Measurements from ENCODE around the gene CSNK2B.

The CSNK2B gene

DNA sequence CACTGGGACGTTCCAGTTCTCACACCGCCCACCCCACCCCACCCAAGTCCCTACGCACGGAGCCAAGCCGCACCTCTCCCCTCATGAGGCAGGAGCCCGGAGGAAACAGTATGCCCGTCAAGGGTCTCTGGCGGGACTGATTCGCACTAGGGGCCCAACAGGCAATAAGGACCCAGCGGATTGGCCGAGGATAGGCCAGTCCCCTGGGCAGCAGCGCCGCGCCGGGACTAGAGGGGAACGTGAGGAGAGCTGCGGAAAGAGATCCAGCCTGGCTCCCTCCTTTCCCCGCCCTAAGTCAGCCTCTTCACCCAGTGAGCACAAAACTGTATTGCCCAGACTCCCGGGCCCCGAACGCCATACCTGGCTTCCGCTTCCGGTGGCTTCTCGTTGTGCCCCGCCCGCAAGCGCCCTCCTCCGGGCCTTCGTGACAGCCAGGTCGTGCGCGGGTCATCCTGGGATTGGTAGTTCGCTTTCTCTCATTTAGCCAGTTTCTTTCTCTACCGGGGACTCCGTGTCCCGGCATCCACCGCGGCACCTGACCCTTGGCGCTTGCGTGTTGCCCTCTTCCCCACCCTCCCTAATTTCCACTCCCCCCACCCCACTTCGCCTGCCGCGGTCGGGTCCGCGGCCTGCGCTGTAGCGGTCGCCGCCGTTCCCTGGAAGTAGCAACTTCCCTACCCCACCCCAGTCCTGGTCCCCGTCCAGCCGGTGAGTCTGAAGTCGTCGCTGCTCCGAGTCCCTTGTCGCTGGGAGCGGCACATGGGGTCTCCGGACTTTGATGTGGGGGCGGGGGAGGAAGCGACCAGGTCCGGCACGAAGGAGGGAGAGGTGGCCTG is at the start of gene CSNK2B:
TSS of gene CSNK2B (plus strand) at position 580 of the 836 bp plus-strand sequence. CDS start 752 bp downstream, outside the sequence.
- peak; percentile 90 to 96 (median 94) for DNase-seq (ENCODE audit: low read depth in 3 of 3, low spot score in 1 of 3)

DNA sequence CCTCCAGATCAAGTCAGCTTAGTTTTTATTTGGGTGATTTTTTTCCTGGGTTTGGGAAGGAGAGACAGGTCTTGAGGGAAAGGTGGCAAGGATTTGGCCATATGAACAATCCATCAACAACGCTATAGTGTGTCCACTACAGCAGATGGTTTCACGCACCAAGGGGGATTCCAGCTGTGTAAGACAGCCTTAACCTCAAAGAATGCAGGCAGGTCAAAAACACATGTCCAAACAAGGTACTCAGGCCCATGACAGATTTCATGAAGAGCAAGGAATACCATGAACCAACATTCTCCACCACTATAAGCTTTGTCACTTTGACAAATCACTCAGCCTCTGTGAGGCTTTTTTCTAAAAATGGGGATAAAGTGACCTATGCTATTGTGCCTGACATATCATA is 48.9 kb upstream of the CSNK2B start:
- DNase-seq (ENCODE audit: low read depth in 3 of 3, low spot score in 1 of 3), result no peak

- DNase-seq (ENCODE audit: low read depth in 3 of 3, low spot score in 1 of 3), result peak; percentile 82 to 93 (median 86)
Observed at GRCh38 chr6:31619805-31620585, 45.9 kb upstream of the CSNK2B start.

DNA sequence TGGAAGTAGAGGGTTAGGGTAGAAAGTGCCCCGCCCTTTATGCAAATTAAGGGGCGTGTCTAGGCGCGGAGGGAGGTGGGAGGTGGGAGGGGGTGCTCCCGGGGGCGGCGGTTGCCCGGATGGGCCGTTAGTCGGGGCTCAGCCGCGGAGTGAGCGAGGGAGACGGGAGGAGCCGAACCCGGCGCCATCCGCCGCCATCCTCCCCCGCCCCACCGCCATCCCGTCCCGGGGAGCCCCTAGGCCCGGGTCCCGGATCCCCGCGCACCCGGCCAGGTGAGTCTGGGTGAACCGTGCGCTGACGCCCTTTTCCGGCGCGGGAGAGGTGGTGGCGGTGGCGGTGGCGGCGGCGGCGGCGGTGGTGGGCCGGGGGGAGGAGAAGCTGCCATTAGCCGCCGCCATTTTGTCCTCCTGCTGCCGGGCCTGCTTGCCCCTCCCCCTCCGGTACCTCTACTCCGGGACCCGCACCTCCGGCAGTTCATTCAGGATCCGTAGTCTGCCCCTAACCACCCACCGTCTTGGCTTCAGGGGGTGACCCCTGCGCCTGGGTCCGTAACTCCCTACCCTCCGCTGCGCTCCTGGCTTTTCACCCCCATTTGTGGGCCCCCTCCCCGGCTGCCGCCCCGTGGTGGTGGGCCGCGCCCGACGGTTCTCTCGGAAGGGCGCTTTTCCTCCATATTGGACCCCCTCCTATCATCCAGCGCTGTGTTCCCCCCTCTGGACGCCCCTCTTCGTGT is 45.1 kb upstream of the CSNK2B start, which contains the start of gene PRRC2A:
TSS of gene PRRC2A (plus strand) at position 130 of the 734 bp plus-strand sequence. CDS start 2,075 bp downstream, outside the sequence.
- peak in 2 of 3 donors; percentile 91 to 93 for DNase-seq (ENCODE audit: low read depth in 3 of 3, low spot score in 1 of 3)

- DNase-seq (ENCODE audit: low read depth in 3 of 3, low spot score in 1 of 3), result no peak
Observed at GRCh38 chr6:31621320-31621939, 44.5 kb upstream of the CSNK2B start.

DNA sequence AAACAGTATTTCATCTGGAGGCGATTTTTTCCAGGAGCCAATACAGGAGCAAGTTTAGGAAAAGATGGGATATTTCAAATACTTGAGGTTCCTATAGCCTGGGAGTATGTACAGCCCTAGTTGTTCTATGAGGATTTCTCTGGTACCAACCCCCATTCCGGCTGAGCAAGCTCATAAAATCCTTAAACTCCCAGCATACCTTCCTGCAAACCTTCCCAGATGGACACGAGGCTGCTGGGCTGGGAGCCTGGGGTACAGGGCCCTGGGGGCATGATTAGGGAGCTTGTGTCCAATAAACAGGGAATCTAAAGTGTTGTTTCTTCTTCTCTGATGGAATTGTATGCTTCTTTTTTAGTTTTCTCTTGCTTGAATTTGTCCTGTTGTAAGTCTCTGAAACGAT is 43.9 kb upstream of the CSNK2B start:
- no peak for DNase-seq (ENCODE audit: low read depth in 3 of 3, low spot score in 1 of 3)

DNA sequence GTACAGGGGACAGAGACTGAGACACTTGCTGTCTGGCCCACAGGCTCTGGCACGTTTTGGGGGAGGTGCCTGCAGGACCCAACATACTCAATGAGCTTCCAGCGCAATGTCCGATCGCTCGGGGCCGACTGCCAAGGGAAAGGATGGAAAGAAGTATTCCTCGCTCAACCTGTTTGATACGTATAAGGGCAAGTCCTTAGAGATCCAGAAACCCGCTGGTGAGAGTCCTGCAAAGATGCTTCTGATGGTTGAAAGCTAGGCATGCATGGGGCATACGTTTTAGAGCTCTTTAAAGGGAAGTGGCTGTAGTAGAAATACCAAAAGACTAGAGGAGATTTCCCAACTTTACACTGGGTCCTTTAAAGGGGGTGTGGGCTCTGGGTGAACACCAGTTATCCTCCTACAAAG is 43.2 kb upstream of the CSNK2B start:
- no peak for DNase-seq (ENCODE audit: low read depth in 3 of 3, low spot score in 1 of 3)

DNA sequence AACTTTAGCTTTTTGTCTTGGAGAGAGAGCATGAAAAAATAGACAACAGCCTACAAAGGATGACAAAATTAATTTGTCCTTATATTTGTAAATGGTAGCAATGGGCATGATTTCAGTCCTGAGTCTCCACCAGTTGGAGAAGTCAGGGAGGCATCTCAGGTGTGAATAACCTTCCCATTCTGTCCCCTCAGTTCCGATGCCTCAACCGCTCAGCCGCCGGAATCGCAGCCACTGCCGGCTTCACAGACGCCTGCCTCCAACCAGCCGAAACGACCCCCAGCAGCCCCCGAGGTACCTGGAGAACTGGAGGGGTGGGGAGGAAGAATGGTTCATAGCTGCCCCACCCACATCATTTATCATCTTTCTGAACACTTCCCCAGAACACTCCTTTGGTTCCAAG is 41.8 kb upstream of the CSNK2B start:
- DNase-seq (ENCODE audit: low read depth in 3 of 3, low spot score in 1 of 3), result no peak

DNA sequence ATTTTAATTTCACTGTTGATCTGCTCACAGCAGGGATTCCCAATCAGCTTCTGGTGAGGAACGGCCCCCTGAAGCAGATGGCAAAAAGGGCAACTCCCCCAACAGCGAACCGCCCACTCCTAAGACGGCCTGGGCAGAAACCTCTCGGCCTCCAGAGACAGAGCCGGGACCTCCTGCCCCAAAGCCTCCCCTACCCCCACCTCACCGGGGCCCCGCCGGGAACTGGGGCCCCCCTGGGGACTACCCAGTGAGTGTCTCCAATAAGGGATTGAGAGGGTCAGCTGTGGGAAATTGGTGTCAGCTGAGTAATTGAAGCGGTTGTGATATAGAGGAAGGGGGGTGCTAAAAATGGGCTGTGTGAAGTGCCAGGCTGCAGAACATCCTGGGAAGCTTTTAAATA is 38.9 kb upstream of the CSNK2B start:
- no peak for DNase-seq (ENCODE audit: low read depth in 3 of 3, low spot score in 1 of 3)

DNA sequence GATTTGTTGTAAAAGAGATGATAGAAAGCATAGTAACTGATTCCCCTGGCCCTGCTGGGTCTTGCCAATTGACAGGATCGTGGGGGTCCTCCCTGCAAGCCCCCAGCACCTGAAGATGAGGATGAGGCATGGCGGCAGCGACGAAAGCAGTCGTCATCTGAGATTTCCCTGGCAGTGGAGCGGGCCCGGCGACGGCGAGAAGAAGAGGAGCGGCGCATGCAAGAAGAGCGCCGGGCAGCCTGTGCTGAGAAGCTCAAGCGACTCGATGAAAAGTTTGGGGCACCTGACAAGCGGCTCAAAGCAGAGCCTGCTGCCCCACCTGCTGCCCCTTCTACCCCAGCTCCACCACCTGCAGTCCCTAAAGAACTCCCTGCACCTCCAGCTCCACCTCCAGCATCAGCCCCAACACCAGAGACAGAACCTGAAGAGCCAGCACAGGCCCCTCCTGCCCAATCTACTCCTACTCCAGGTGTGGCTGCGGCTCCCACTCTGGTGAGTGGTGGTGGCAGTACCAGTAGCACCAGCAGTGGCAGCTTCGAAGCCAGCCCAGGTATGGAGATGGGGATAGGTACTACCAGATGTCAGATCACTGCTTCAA is 38.1 kb upstream of the CSNK2B start:
- DNase-seq (ENCODE audit: low read depth in 3 of 3, low spot score in 1 of 3), result no peak

DNA sequence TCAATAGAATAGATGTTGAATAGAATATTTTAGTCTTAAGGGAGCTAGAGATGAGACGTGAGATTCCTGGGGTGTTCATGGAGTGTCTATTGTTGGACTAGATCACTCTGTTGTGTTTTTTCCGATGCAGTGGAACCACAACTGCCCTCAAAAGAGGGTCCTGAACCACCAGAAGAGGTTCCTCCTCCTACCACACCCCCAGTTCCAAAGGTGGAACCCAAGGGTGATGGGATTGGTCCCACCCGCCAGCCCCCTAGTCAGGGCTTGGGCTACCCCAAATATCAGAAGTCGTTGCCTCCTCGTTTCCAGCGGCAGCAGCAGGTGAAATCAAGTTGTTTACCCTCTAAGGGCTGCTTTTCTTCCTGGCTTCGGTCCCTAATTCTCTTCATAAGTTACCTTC is 36.9 kb upstream of the CSNK2B start:
- no peak for DNase-seq (ENCODE audit: low read depth in 3 of 3, low spot score in 1 of 3)

DNA sequence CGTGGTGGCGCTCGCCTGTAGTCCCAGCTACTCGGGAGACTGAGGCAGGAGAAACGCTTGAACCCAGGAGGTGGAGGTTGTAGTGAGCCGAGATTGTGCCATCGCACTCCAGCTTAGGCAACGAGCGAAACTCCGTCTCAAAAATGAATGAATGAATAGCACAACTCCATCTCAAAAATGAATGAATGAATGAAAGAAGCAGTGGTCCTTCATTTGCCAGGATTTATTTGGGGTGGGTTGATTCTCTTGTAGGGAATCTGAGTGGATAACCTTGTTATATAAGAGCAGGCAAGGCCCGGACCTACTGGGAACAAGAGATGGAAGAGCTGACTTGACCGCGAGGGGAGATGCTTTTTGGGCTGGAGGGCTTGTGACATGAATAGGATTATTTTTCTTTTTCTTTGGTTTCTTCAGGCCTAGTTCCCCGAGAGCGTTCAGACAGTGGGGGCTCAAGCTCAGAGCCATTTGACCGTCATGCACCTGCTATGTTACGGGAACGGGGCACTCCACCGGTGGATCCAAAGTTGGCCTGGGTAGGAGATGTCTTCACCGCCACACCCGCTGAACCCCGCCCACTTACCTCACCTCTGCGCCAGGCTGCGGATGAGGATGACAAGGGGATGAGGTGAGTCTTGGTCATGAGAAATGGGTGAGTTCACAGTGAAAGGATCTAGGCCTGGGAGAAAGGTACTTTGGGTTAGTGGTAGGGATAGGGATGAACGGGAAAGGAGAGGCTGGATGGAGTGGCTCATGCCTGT is 35.5 kb upstream of the CSNK2B start:
- DNase-seq (ENCODE audit: low read depth in 3 of 3, low spot score in 1 of 3), result no peak

DNA sequence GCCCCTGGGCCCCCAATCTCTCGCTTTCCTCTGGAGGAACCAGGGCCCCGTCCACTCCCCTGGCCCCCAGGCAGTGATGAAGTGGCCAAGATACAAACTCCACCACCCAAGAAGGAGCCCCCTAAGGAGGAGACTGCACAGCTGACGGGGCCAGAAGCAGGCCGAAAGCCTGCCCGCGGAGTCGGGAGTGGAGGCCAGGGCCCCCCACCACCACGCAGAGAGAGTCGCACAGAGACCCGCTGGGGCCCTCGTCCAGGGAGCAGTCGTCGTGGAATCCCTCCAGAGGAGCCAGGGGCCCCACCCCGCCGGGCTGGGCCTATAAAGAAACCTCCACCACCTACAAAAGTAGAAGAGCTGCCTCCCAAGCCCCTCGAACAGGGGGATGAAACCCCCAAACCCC is 34.7 kb upstream of the CSNK2B start:
- no peak for DNase-seq (ENCODE audit: low read depth in 3 of 3, low spot score in 1 of 3)

DNA sequence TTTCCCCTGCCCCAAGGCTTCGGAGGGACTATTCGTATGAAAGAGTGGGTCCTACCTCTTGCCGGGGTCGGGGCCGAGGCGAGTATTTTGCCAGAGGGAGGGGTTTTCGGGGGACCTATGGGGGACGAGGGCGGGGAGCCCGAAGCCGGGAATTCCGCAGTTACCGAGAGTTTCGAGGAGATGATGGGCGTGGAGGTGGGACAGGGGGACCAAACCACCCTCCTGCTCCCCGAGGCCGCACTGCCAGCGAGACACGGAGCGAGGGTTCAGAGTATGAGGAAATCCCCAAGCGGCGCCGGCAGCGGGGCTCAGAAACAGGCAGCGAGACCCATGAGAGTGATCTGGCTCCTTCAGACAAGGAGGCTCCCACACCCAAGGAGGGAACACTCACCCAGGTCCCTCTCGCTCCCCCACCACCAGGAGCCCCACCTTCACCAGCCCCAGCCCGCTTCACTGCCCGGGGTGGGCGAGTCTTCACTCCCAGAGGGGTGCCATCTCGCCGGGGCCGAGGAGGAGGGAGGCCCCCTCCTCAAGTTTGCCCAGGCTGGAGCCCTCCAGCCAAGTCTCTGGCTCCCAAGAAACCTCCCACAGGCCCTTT is 34.1 kb upstream of the CSNK2B start:
- DNase-seq (ENCODE audit: low read depth in 3 of 3, low spot score in 1 of 3), result no peak

DNA sequence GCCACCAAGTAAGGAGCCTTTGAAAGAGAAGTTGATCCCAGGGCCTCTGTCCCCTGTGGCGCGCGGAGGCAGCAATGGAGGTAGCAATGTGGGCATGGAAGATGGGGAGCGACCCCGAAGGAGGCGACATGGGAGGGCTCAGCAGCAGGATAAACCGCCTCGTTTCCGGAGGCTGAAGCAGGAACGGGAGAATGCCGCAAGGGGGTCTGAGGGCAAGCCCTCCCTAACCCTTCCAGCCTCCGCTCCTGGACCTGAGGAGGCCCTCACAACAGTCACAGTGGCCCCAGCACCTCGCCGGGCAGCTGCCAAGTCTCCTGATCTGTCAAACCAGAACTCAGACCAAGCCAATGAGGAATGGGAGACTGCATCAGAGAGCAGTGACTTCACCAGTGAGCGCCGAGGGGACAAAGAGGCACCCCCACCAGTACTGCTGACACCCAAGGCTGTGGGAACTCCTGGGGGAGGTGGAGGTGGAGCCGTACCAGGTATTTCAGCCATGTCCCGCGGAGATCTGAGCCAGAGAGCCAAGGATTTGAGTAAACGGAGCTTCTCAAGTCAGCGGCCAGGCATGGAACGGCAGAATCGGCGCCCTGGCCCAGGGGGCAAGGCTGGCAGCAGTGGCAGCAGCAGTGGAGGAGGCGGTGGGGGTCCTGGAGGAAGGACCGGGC is 33.5 kb upstream of the CSNK2B start:
- DNase-seq (ENCODE audit: low read depth in 3 of 3, low spot score in 1 of 3), result no peak

DNA sequence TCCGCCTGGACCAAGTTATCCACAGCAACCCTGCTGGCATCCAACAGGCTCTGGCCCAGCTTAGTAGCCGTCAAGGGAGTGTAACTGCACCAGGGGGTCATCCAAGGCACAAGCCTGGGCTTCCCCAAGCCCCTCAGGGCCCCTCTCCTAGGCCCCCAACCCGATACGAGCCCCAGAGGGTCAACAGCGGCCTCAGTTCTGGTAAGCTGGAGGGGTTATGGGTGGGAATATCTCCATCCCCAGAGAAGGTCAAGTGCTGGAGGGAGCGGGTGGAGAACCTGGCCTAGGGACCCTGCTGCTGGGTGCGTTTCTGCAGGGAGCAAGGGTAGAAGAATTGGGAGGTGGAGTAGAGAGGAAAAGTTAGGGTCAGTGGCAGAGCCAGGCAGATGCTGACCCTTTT is 32.4 kb upstream of the CSNK2B start:
- no peak for DNase-seq (ENCODE audit: low read depth in 3 of 3, low spot score in 1 of 3)

DNA sequence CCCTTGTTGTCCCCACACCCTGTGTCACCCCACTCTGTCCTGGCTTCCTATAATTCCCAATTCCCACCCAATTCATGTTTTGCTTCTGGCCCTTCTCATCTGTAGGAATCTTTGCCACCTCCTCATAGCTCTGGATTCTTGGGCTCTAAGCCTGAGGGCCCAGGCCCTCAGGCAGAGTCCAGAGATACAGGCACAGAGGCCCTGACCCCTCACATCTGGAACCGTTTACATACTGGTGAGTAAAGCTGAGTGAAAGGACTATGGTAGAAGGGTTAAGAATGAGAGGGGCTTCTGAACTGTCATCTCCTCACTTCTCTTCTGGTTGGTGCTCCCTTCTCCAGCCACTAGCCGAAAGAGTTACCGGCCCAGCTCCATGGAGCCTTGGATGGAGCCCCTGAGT is 31.7 kb upstream of the CSNK2B start:
- DNase-seq (ENCODE audit: low read depth in 3 of 3, low spot score in 1 of 3), result no peak

- no peak for DNase-seq (ENCODE audit: low read depth in 3 of 3, low spot score in 1 of 3)
Observed at GRCh38 chr6:31634969-31635575, 30.8 kb upstream of the CSNK2B start.
